SK-N-MC (cell line): ENCODE data around the gene RMND1.

Source experiments
- EZH2 ChIP-seq: fragments of 200-600 bp; sonication (generic); IDR thresholded peaks from one replicate; pipeline ENCODE4 v1.6.1; 2017; ENCODE audit warnings: antibody characterized with exemption
- FOXP2 ChIP-seq: optimal IDR thresholded peaks from 2 replicates; pipeline ENCODE3; 2011; ENCODE audit warnings: mild to moderate bottlenecking, moderate library complexity; ENCODE audit not compliant: insufficient read depth; ENCODE audit errors: extremely low read length, control extremely low read depth
- POLR2AphosphoS5 ChIP-seq: IDR thresholded peaks from 2 replicates; pipeline ENCODE4 v1.6.1; 2012; ENCODE audit warnings: mild to moderate bottlenecking, low read depth, low read length, borderline replicate concordance

DNA sequence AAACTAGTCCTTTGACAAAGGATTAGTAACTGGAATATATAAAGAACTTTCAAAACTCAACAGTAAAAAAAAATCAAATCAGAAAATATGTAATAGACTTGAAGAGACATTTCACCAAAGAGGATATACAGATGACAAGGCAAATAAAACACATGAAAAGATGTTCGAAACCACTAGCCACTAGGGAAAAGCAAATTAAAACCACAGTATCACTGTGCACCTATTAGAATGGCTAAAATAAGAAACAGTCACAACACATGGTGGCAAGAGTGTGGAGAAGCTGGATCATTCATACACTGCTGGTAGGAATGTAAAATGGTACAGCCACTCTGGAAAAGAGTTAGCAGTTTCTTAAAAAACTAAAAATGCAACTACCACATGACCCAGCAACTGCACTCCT, 75.5 kb downstream of the RMND1 start:
- TF ChIP-seq EZH2 (no peak), POLR2AphosphoS5 (no peak), FOXP2 (no peak)
